ENCODE data around the gene PEAK3.

Gene PEAK3

DNA sequence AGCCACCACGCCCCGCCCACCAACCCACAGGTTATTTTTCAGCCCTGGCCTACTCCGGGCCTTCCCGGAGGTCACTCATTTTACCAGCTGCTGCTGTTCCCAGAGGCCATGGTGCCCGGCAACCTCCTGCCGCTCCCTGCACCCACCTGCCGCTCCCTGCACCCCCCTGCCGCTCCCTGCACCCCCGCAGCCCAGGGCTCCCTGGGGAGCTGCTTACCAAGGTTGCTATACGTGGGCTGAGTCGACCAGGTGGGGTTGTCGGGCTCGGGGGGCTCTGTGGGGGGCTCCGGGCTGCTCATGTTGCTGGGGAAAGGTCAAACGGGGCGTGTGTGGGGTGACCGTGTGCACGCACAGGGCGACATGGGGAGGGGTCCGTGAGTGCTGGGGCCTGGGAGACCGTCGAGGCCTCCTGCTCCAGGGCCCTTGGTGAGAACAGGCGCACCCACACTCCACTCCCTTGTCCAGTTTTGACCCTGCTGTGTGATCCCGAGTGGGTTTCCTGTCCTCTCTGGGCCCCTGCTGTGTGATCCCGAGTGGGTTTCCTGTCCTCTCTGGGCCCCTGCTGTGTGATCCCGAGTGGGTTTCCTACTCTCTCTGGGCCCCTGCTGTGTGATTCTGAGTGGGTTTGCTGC lies 1.2 kb downstream of the PEAK3 start:
- H3K9me3 ChIP-seq (replicated peaks; ENCODE audit: insufficient read depth, low read length): no peaks in the 10 kb centered on the region
- H3K9me2 ChIP-seq (replicated peaks; ENCODE audit: insufficient read depth, low read length): no peaks in the 10 kb centered on the region
- H3K4me3 ChIP-seq (ENCODE audit: low read length): no peak overlapping the region
- no peak overlapping the region for H3K27ac ChIP-seq (ENCODE audit: low read length)
- TF ChIP-seq EZH2 (optimal IDR thresholded peaks at IDR 0.05; ENCODE audit: low read depth, low read length): no peak
- H3K4me1 ChIP-seq (ENCODE audit: low read length): no peaks in the 10 kb centered on the region
- H3K27me3 ChIP-seq (replicated peaks; ENCODE audit: insufficient read depth, low read length): 0 out of 2 replicates have a peak, but pooled peaks cover 4% of the 10 kb centered on the region
- no peak overlapping the region for H3K9ac ChIP-seq (ENCODE audit: low read length)
- H3K4me2 ChIP-seq (ENCODE audit: low read depth, low read length): no peak overlapping the region
- H4K20me1 ChIP-seq (ENCODE audit: insufficient read depth, low read length): no peaks in the 10 kb centered on the region
- no peak overlapping the region for H2AFZ ChIP-seq (ENCODE audit: low read length)
- DNase-seq: no peak
- H3F3A ChIP-seq (ENCODE audit: insufficient read depth, low read length): no peaks in the 10 kb centered on the region
- H3K79me2 ChIP-seq (ENCODE audit: low read length): no peaks in the 10 kb centered on the region
- no peaks in the 10 kb centered on the region for H3K36me3 ChIP-seq (replicated peaks; ENCODE audit: insufficient read depth, low read length)

DNA sequence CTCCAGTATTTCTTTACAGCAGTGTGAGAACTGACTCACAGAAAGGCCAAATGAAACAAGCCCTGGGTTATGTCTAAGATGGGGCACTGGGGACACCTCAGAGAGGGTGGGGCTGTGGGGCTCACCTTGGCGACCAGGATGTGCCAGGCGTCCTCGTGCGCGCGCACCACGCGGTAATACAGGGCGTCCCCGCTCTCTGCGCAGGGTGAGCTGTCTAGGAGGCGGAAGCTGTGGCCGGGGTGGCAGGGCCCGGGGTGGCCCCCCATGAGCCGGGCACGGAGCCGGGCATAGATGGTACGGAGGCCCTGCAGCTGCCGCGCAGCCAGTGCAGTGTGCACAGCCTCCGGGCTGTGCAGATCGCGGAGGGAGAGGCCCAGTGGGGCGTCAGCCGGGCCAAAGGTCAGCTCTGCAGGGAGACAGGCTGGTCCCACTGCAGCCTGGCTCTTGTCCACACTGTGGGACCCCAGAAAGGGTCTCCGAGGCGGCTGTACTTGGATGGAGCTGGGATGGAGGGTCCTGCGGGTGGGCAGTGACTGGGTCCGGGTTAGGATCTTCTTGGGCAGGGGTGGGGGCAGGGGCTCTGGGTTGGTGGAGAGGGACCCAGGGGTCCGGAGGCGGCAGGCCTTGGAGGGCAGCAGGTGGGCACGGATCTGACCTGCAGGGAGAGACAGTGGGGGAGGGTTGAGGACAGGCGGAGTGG lies 3.4 kb downstream of the PEAK3 start:
- no peak overlapping the region for H2AFZ ChIP-seq (ENCODE audit: low read length)
- 0 out of 2 replicates have a peak, but pooled peaks cover 4% of the 10 kb centered on the region for H3K27me3 ChIP-seq (replicated peaks; ENCODE audit: insufficient read depth, low read length)
- no peak overlapping the region for H3K4me2 ChIP-seq (ENCODE audit: low read depth, low read length)
- no peaks in the 10 kb centered on the region for H3K36me3 ChIP-seq (replicated peaks; ENCODE audit: insufficient read depth, low read length)
- H3K79me2 ChIP-seq (ENCODE audit: low read length): peaks cover 16% of the 10 kb centered on the region
- no peak overlapping the region for H3K4me3 ChIP-seq (ENCODE audit: low read length)
- no peaks in the 10 kb centered on the region for H3K9me2 ChIP-seq (replicated peaks; ENCODE audit: insufficient read depth, low read length)
- no peak overlapping the region for H3K27ac ChIP-seq (ENCODE audit: low read length)
- DNase-seq: no peak
- no peaks in the 10 kb centered on the region for H3K9me3 ChIP-seq (replicated peaks; ENCODE audit: insufficient read depth, low read length)
- no peak overlapping the region for H3K9ac ChIP-seq (ENCODE audit: low read length)
- peaks cover 7% of the 10 kb centered on the region for H3K4me1 ChIP-seq (ENCODE audit: low read length)
- H4K20me1 ChIP-seq (ENCODE audit: insufficient read depth, low read length): 0 out of 2 replicates have a peak, but pooled peaks cover under 1% of the 10 kb centered on the region
- no peak for TF ChIP-seq CTCF (IDR thresholded peaks at IDR 0.05; ENCODE audit: low read length)
- no peak for TF ChIP-seq EZH2 (optimal IDR thresholded peaks at IDR 0.05; ENCODE audit: low read depth, low read length)
- no peak for TF ChIP-seq EZH2phosphoT487 (IDR thresholded peaks at IDR 0.05; ENCODE audit: low read length)
- H3F3A ChIP-seq (ENCODE audit: insufficient read depth, low read length): 0 out of 2 replicates have a peak, but pooled peaks cover 7% of the 10 kb centered on the region

- no peak overlapping the region for H3K4me3 ChIP-seq (ENCODE audit: low read length)
- peaks cover 9% of the 10 kb centered on the region; the same call in 1 of the 2 replicates for H3K36me3 ChIP-seq (replicated peaks; ENCODE audit: insufficient read depth, low read length)
- H3K27me3 ChIP-seq (replicated peaks; ENCODE audit: insufficient read depth, low read length): no peaks in the 10 kb centered on the region
- no peaks in the 10 kb centered on the region for H3K9me3 ChIP-seq (replicated peaks; ENCODE audit: insufficient read depth, low read length)
- no peak for DNase-seq
- H3K9me2 ChIP-seq (replicated peaks; ENCODE audit: insufficient read depth, low read length): no peaks in the 10 kb centered on the region
- peaks cover 30% of the 10 kb centered on the region for H3K79me2 ChIP-seq (ENCODE audit: low read length)
- no peak overlapping the region for H3K4me2 ChIP-seq (ENCODE audit: low read depth, low read length)
- H2AFZ ChIP-seq (ENCODE audit: low read length): no peak overlapping the region
- peaks cover 18% of the 10 kb centered on the region for H3K4me1 ChIP-seq (ENCODE audit: low read length)
- H4K20me1 ChIP-seq (ENCODE audit: insufficient read depth, low read length): peaks cover 14% of the 10 kb centered on the region
- H3F3A ChIP-seq (ENCODE audit: insufficient read depth, low read length): peaks cover 22% of the 10 kb centered on the region
- no peak for TF ChIP-seq EZH2 (optimal IDR thresholded peaks at IDR 0.05; ENCODE audit: low read depth, low read length)
- TF ChIP-seq EZH2phosphoT487 (IDR thresholded peaks at IDR 0.05; ENCODE audit: low read length): no peak
- TF ChIP-seq CTCF (IDR thresholded peaks at IDR 0.05; ENCODE audit: low read length): no peak
- H3K9ac ChIP-seq (ENCODE audit: low read length): no peak overlapping the region
- no peak overlapping the region for H3K27ac ChIP-seq (ENCODE audit: low read length)
Measured at GRCh38 chr19:2277138-2277537, 4.8 kb downstream of the PEAK3 start.
